Peyer's patch (tissue), 4 donors: Measurements from ENCODE around the gene DEAF1.

Source experiments
- POLR2A ChIP-seq, 2 donors: fragments of 450-650 bp; IDR thresholded peaks; one replicate each; pipeline ENCODE4 v1.5.1; 2017; ENCODE audit warnings: antibody characterized with exemption in 2 of 2, mild to moderate bottlenecking in 2 of 2, moderate library complexity in 2 of 2
- TF ChIP-seq, protein P1 (sequence below), 6 experiments: fragments of 450-650 bp in 4 of 6; fragments of 200-600 bp in 2 of 6; sonication (generic) in 1 of 6; IDR thresholded peaks; one replicate each; pipeline ENCODE4 v1.5.1; 2017 to 2019; ENCODE audit warnings: antibody characterized with exemption in 6 of 6, mild to moderate bottlenecking in 3 of 6, moderate library complexity in 1 of 6

DNA sequence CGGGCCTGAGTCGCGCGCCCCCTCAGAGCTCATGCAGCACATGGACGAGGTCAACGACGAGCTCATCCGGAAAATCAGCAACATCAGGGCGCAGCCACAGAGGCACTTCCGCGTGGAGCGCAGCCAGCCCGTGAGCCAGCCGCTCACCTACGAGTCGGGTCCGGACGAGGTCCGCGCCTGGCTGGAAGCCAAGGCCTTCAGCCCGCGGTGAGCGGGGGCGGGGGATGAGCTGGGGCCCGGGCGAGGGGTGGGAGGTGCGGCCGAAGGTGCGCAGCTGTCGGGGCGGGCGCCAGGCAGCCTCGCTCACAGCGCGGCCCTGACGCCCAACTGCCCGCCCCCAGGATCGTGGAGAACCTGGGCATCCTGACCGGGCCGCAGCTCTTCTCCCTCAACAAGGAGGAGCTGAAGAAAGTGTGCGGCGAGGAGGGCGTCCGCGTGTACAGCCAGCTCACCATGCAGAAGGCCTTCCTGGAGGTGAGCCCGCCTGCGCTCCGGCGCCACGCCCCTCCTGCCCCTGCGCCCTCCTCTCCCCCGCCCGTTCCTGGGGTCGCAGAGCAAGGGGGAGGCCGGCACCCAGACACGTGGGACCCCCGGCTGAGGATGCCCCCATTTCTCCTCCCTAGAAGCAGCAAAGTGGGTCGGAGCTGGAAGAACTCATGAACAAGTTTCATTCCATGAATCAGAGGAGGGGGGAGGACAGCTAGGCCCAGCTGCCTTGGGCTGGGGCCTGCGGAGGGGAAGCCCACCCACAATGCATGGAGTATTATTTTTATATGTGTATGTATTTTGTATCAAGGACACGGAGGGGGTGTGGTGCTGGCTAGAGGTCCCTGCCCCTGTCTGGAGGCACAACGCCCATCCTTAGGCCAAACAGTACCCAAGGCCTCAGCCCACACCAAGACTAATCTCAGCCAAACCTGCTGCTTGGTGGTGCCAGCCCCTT, 31.5 kb upstream of the DEAF1 start:
- TF ChIP-seq, protein P1, sequence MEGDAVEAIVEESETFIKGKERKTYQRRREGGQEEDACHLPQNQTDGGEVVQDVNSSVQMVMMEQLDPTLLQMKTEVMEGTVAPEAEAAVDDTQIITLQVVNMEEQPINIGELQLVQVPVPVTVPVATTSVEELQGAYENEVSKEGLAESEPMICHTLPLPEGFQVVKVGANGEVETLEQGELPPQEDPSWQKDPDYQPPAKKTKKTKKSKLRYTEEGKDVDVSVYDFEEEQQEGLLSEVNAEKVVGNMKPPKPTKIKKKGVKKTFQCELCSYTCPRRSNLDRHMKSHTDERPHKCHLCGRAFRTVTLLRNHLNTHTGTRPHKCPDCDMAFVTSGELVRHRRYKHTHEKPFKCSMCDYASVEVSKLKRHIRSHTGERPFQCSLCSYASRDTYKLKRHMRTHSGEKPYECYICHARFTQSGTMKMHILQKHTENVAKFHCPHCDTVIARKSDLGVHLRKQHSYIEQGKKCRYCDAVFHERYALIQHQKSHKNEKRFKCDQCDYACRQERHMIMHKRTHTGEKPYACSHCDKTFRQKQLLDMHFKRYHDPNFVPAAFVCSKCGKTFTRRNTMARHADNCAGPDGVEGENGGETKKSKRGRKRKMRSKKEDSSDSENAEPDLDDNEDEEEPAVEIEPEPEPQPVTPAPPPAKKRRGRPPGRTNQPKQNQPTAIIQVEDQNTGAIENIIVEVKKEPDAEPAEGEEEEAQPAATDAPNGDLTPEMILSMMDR (IDR thresholded peaks at IDR 0.05) = no peak
- TF ChIP-seq POLR2A (IDR thresholded peaks at IDR 0.05) = no peak
